Heart left ventricle (tissue), 13 donors: ENCODE measurements around the gene CLDN11.

ENCODE experiments used
- CTCF ChIP-seq, 12 donors: fragments of 200-600 bp; sonication (generic) in 4 of 12; IDR thresholded peaks; one replicate each; pipeline versions ENCODE4 v1.5.0 to v1.8.0; 2018 to 2022; ENCODE audit warnings: antibody characterized with exemption in 12 of 12, mild to moderate bottlenecking in 5 of 12
- POLR2A ChIP-seq, 2 donors: fragments of 450-650 bp; IDR thresholded peaks; one replicate each; pipeline ENCODE4 v1.6.1; 2017; ENCODE audit warnings: antibody characterized with exemption in 2 of 2, mild to moderate bottlenecking in 2 of 2, moderate library complexity in 2 of 2
- donor health status: ischemic (EF 13 %, LVEDD 7.1; RV severe dilation, severe dysfunction).
- donor health status: DM: no; HTN: yes; CAD: no.
- donor health status: DM: no; HTN: no; CAD: no.
- donor health status: ischemic (EF 25% LVEDD 6.9; RV normal size, moderate dysfunction).
- donor health status: ischemic (EF 25% LVEDD 5.7; RV mildly dilated, moderate dysfunction).
- donor health status: ischemic (EF 35%, LVEDD 5.7; RV mildly dilated, moderate dysfunction).
- donor health status: nonischemic (EF 11% LVEDD 7.7; RV severe dilation, severe dysfunction).
- donor health status: DM: yes; HTN: yes; CAD: no.
- donor health status: PGD.
- donor health status: ischemic (EF 29% LVEDD 5.4; RV normal size, mild dysfunction).
- donor health status: nonischemic (EF 23%, LVEDD 6.1; RV moderate dilation, normal function).

GRCh38 chr3:170465955-170466354 is 47.3 kb downstream of the CLDN11 start:
- TF ChIP-seq POLR2A (IDR thresholded peaks at IDR 0.05) (no peak), CTCF (IDR thresholded peaks at IDR 0.05) (no peak)
